GM19455 (cell line): Measurements from ENCODE around the gene FLNA.
"Not testable (repeated sequence)": the region's sequence is repeated elsewhere in the genome, so short reads cannot be mapped to it uniquely, and the experiment has no call there.

ENCODE experiments used
- ATAC-seq: cut with Tn5 transposase; IDR thresholded peaks from one replicate; pipeline ENCODE4 v1.9.1; 2021; ENCODE audit not compliant: unreplicated experiment

Gene FLNA

DNA sequence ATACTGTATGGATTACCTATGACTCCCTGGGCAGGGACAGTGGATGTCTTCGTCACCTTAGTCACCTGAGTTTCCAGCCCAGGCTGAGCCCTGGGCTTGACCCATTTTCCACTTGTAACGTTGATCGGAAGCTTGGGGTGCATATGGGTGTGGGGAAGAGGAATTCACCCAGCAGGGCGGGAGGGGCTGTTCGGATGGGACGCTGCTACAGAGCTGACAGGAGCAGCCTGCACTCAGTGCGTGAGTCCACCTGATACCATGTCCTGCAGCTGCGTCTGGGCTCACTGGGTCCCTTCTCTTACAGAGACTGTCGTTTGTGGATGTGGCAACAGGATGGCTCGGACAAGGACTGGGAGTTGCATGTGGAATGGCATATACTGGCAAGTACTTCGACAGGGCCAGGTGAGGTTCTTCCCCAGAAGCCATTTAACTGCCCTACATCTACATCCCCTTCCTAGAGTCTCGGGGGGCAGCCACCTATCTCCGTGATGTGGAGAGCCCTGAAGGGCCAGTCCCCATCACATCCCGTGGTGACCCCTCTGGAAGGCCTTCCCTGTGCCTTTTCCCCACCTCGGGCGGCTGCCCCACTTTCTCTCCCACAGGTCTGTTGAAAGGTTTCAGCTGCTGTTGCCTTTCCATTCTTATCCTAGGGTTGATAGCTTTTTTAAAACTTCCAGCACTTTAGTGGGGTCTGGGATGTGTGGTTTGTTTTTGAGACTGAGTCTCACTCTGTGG lies 65.2 kb downstream of the FLNA start:
- ATAC-seq = no peak

DNA sequence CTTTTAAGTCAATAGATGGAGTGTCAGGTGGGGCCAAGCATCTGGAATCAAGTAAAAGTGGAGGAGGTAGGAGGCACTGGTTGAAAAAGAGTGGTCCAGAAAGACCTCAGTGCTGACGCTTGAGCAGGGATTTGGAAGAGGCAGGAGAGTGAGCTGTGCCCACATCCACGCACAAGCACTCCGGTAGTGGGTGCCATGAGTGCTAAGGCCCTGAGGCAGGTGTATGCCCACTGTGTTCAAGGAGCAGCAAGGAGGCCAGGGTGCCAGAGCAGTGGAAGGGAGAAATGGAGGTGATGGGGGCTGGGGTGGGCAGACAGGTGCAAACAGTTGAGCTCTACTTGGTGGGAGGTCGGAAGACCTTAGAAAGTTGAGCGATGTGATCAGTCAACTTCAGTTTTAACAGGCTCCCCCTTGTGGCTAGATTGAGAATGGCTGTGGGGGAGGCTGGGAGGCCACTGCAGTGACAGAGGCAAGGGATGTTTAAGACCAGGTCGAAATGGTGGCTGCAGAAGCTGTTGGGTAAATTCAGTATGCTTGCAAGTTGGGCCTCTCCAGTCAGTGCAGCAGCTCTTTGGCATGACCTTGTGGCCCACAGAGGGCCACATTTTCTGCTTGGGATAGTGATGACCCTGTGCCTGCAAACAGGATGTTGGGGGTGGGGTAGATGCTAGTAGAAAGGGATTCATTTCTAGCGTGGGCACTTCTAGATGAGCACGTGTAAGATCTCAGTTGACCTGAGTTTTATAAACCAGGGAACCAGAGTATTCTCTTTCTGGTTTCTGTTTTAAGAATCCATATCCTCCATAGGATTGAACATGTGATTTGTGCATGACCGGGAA lies 66.1 kb downstream of the FLNA start:
- no peak for ATAC-seq

DNA sequence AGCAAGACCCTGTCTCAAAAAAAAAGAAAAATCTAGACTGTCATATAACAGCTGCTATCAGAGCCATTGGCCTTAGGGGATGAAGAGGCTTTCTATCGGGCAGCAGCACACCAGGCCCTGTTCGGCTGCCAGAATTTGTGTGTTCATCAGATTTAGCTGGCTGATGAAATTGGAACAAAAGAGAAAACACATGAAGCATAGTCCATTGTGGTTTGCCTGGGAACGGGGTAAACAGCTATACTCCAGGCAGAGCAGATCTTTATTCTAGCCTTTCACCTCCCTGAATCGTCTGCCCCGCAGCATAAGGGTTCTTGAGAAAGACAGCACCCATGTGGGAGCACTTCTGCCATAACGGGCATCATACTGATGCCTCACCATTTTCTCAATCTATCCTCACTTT lies 67.2 kb downstream of the FLNA start:
- no peak for ATAC-seq

DNA sequence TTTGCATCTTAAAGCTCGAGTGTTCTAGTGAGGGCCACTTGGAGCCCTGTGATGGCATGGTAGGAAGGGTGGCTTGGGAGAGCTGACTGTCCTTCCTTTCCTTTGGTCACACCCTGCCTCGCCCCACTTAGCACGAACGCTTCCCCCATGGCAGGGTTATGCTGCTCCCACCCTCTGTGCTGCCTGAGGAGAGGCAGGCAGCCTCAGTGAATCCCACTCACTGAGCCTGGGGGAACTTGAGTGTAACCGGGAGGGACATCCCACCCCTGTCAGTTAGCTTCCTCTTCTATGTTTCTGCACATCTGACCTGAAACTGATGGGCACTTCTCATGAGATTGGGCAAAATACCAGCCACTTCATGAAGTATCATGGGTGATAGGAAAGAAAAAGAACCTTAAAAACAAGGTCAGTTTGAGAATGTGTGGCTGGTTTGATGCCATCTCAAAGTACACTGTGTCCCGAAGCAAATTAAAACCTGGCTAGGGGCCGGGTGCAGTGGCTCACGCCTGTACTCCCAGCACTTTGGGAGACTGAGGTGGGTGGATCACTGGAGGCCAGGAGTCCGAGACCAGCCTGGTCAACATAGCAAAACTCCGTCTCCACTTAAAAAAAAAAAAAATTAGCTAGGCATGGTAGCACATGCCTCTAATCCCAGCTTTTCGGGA lies 68.8 kb downstream of the FLNA start:
- no peak for ATAC-seq

DNA sequence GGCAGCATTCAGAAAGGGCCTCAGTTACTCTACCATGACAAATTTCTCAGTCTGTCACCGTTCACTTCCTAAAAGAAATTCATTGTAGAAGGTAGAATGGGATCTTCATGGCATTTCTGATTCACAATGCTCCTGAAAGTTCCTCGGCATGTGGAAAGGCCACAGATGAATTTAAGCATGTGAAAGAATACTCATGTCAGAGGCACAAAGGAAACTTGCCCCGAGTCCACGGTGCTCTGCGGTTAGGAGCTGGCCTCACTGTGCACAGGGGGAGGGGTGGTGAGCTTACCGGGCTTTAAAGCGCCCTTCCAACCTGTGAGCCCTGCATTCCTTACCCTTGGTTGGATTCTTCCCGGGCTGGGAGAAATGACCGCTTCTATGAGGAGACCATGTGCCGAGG lies 69.6 kb downstream of the FLNA start:
- no peak for ATAC-seq

DNA sequence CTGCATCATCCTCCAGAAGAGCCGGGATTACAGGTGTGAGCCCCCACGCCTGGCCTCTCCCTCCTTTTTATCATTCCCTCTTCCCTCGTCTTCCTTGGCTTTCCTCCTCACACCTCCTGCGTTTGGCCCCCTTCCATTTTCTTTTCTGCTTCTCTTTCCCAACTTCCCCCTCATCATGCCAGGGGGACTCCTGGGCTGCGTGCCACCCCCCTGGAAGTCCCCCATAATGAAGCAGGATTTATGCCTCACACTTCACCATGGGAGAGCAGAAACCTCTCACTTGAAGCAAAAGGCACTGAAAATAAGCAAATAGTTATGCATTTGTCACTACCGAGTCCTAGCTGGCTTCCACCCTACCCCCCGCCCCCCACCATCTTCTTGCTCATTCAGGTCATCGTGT lies 71.0 kb downstream of the FLNA start:
- no peak for ATAC-seq

DNA sequence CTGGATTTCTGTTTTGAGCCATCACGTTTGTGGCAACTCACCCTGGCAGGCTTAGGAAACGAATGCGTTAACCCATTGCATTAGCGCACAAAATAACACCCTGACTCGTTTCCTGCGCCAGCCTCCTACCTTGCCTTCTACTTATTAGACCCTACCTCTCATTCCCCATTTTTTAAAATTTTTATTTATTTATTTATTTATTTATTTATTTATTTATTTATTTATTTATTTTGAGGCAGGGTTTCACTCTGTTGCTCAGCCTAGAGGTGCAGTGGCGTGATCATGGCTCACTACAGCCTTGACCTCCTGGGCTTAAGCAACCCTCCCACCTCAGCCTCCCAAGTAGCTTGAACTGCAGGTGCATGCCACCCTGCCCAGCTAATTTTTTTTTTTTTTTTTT lies 71.4 kb downstream of the FLNA start:
- ATAC-seq = not testable (repeated sequence)

DNA sequence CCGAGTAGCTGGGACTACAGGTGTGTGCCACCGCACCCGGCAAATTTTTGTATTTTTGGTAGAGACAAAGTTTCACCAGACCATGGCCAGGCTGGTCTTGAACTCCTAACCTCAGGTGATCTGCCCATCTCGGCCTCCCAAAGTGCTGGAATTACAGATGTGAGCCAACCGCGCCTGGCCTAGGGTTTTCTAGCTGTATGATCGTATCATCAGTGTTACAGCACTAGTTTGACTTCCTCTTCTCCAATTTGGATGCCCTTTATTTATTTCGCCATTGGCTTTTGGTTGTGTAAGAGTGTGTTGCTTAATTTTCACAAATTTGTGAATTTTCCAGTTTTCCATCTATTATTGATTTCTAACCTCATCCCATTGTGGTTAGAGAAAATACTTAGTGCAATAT lies 73.6 kb downstream of the FLNA start:
- ATAC-seq = no peak
